ENCODE measurements around the gene KIRREL1.

- TF ChIP-seq CTCF (IDR thresholded peaks at IDR 0.05) (no peak), POLR2A (IDR thresholded peaks at IDR 0.05) (no peak)
Observed at GRCh38 chr1:158118713-158119402, 125.4 kb downstream of the KIRREL1 start.
